GM18907 (cell line): Measurements from ENCODE around the gene PLD6.

ENCODE experiments used
- ATAC-seq: cut with Tn5 transposase; IDR thresholded peaks from one replicate; pipeline ENCODE4 v1.9.1; 2021; ENCODE audit warnings: mild to moderate bottlenecking, moderate library complexity; ENCODE audit not compliant: unreplicated experiment

Gene PLD6

GRCh38 chr17:17156511-17156910 lies 49.6 kb downstream of the PLD6 start:
- no peak for ATAC-seq

DNA sequence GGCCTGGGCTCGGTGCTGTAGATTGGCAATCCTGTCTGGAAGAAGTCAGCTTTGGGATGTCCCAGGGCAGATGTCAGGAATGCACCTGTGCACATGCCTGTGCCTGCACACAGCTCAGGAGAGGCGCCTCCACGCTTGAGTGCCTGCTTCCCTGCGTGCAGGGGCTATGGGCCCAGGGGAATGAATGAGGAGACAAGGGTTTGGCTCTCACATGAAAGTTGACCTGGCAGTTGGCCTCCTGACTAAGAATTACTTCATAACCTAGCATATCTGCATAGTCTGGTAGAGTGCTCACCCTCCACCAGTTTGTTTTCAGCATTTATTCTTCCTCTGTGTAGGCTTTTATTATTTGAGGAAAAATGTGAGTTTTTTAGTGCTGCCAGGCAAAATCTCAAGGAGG lies 50.0 kb downstream of the PLD6 start:
- no peak for ATAC-seq

DNA sequence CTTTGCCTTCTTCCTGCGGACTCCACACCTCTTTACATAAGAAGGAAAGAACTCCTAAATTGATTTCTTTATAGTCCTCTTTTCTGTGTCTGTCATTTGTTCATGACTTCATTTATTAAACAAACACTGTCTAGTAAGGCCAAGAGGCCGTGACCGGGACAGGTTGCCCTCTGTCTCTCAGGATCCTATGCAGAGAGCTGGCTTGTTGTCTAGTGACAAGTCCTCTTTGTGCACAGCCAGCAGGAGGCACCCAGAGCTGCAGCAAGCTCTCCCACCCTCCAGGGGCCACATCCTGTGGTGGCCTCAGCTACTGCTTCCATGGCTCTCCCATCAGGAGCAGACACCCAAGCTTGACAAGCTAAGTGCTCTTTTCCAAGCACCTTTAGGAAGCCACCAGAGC lies 50.6 kb downstream of the PLD6 start:
- no peak for ATAC-seq

DNA sequence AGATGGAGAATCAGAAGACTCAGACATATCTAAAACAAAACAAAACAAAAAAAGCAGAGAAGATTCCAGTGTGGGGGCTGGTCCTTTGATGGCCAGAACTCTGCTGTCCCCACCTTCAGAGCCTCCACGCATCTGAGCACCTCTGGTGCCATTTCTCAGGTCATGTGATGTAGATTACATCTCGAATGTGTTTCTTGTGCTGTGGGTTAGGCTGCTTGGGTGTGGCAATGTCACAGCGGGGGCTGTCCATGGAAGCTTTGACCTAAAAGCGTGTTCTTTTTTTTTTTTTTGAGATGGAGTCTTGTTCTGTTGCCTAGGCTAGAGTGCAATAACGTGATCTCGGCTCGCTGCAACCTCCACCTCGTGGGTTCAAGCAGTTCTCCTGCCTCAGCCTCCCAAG lies 51.2 kb downstream of the PLD6 start:
- no peak for ATAC-seq

DNA sequence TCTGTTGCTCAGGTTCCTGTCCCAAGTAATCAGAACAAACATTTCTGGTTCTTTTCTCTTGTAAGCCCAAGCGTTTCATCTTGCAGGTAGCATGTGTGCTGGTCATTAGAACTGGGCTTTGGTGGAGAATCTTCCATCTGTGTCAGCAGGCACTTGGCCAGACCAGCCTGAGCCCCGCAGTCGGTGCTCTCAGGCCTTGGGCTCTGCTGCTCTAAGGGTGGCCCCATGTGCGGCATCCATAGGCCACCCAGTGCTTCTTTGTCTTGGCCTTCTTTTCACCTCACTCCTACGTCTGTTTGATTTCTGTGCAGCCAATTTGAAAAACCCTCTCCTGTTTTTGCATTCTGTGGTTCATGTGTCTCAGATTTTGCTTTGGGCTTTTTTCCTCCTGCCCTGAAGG lies 51.6 kb downstream of the PLD6 start:
- ATAC-seq = no peak

GRCh38 chr17:17153709-17154108 lies 52.4 kb downstream of the PLD6 start:
- ATAC-seq = no peak

DNA sequence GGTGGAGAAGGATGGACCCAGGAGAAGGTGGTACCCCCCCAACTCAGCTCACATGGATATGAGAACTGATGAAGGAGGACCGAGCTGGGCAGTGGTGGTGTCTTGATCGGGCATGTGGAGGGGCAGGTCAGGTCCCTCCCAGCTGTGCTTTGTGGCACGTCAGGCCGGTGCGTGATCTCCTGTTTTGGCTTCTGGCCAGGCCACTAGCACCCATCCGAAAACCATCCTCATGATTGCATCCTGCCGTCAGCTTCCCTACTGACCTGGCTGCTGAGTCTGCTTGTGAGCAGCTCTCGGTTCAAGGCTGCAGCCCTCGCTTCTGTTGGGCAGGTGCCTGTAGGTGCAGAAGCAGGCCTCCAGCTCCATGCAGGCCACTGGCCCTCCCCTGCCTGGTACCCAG lies 53.1 kb downstream of the PLD6 start:
- ATAC-seq = no peak

DNA sequence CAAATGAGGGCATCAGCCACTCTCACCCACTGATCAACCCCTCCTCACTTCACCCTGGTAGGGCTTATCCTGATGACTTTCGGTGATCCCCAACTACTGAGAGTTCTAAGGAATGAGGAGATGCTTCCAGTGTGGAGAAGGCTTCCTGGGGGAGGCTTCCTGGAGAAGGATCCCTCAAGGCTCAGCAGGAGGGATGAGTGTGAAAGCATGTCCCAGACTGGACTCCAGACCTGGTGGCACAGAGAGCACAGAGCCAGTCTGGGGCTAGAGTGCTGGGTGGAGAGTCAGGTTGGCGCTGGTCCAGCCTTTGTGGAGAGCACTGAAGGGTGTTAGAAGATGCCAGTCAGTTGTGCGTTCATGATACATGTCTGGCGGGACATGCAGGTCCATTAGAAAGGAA lies 53.7 kb downstream of the PLD6 start:
- ATAC-seq = no peak

DNA sequence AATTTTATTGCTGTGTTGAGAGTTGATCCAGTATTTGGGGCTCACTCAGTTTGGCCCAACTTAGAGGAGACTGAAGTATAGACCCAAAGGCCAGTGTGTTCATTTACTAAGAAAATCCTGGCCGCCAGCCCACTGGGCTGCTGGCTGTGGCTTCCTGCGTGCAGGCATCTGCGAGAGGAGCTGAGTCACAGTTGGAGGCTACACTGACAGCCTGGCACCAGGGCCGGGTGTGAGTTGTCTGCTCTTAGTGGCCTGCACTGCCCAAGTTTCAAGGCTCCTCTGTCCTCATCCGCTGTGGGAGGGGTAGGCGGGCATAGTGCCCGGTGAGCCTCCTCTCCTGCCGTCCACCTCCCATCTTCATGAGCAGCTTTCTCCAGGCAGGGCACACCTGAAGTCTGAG lies 54.2 kb downstream of the PLD6 start:
- no peak for ATAC-seq

DNA sequence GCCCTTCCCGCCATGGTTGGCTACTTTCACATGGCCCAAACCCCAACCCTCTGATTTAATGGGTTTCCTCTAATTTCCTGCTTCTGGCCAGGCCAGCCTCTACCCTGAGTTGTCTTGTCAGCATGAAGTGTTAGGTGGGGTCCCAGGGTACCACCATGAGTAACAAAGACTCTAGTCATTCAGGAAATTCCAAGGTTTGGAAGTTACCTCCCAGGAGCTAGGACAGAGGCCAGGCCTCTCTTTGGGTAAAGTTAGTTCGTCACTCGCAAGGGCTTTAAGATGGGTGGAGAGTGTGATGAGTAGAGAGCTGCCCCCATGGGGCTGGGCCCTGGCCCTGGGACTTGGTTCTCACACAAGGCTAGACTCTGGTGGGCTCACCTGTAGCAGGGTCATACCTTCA lies 54.6 kb downstream of the PLD6 start:
- ATAC-seq = no peak

- no peak for ATAC-seq
Measured at GRCh38 chr17:17151055-17151454, 55.1 kb downstream of the PLD6 start.
